HepG2 (cell line): ENCODE measurements around the gene SLC35G2. TPM values are rescaled to one million over a fixed set of nuclear protein-coding genes. Genes with fewer than 3 reads are reported as not detected.
"Not testable (repeated sequence)": the region's sequence is repeated elsewhere in the genome, so short reads cannot be mapped to it uniquely, and the experiment has no call there.

Experiments used
- ATAC-seq: fragments of 200-7000 bp; cut with Tn5 transposase; 3 replicates; pipeline ENCODE4 v1.9.1; 2020; ENCODE audit warnings: mild to moderate bottlenecking, moderate library complexity
- BruUV-seq: library from RNA; stranded (reverse); fragments of 400-500 nt; replicated peaks from 2 replicates; lab custom pipeline; 2021; lab: Mats Ljungman, UMichigan
- CTCF ChIA-PET: fragments of 300-600 bp; formaldehyde crosslinking; extraction: SDS; loops from one replicate; lab custom pipeline; 2021; ENCODE audit warnings: low total read pairs, inconsistent platforms, low intra/inter-chr PET ratio; lab: Yijun Ruan, JAX
- POLR2A ChIA-PET: fragments of 350-600 bp; sonication (Branson Sonifier 250); formaldehyde crosslinking; loops from one replicate; lab custom pipeline; 2020; ENCODE audit warnings: antibody characterized with exemption, inconsistent platforms; lab: Yijun Ruan, JAX
- DNase-seq: peaks from one replicate; pipeline ENCODE4 v3.0.0-alpha.2; 2015; ENCODE audit warnings: low spot score
- FAIRE-seq: peaks from 3 replicates; lab custom pipeline; 2011; peaks lifted over from hg19 to GRCh38; lab: Jason Lieb, UNC
- H2AFZ ChIP-seq: one replicate; pipeline ENCODE4 v1.6.1; 2011; ENCODE audit warnings: low read length, inconsistent platforms
- H3K27ac ChIP-seq: fragments of 300-600 bp; 3 replicates; pipeline ENCODE4 v1.8.0; 2011; ENCODE audit warnings: mixed run types, mild to moderate bottlenecking, mixed read lengths, low read length, inconsistent platforms; ENCODE audit not compliant: insufficient read depth; ENCODE audit errors: extremely low read length
- H3K27me3 ChIP-seq, 2 experiments: fragments of 200-600 bp in 1 of 2; 2 replicates in 1 of 2; 3 replicates in 1 of 2; pipeline versions ENCODE4 v1.6.0 to v1.8.0; 2011; ENCODE audit warnings: low read length in 2 of 2, mild to moderate bottlenecking in 2 of 2, moderate library complexity in 2 of 2, inconsistent platforms in 1 of 2; ENCODE audit not compliant: insufficient read depth in 2 of 2, control insufficient read depth in 1 of 2
- H3K36me3 ChIP-seq, 2 experiments: fragments of 200-600 bp in 1 of 2; replicated peaks in 1 of 2; 2 replicates in 1 of 2; 3 replicates in 1 of 2; pipeline versions ENCODE4 v1.5.1 to v1.8.0; 2011; ENCODE audit warnings: low read length in 2 of 2, inconsistent platforms in 1 of 2; ENCODE audit not compliant: insufficient read depth in 2 of 2, control insufficient read depth in 1 of 2
- H3K4me1 ChIP-seq: 2 replicates; pipeline ENCODE4 v1.5.1; 2012; ENCODE audit warnings: low read length, inconsistent platforms; ENCODE audit not compliant: insufficient read depth
- H3K4me2 ChIP-seq: 2 replicates; pipeline ENCODE4 v1.6.0; 2011; ENCODE audit warnings: low read depth, low read length, inconsistent platforms
- H3K4me3 ChIP-seq, 3 experiments: fragments of 200-600 bp in 1 of 3; sonication (generic), shearing (Covaris generic) in 1 of 3; replicated peaks in 1 of 3; 2 replicates each; pipeline ENCODE4 v1.5.1; 2011 to 2016; ENCODE audit warnings: low read length in 3 of 3, inconsistent platforms in 2 of 3, low read depth in 2 of 3, mild to moderate bottlenecking in 2 of 3, control low read depth in 1 of 3, mixed read lengths in 1 of 3; ENCODE audit not compliant: insufficient read depth in 1 of 3
- H3K79me2 ChIP-seq: one replicate; pipeline ENCODE4 v1.6.1; 2011; ENCODE audit warnings: low read length, inconsistent platforms; ENCODE audit not compliant: insufficient read depth
- H3K9ac ChIP-seq: 2 replicates; pipeline ENCODE4 v1.6.0; 2011; ENCODE audit warnings: mild to moderate bottlenecking, low read depth, low read length, inconsistent platforms; ENCODE audit not compliant: insufficient read depth
- H3K9me3 ChIP-seq: 2 replicates; pipeline ENCODE4 v1.5.1; 2012; ENCODE audit warnings: mild to moderate bottlenecking, low read length
- H4K20me1 ChIP-seq: 2 replicates; pipeline ENCODE4 v1.6.0; 2011; ENCODE audit warnings: inconsistent platforms, mild to moderate bottlenecking, low read length, moderate library complexity; ENCODE audit not compliant: insufficient read depth
- ARNT2 ChIP-seq: sonication (generic); formaldehyde crosslinking; IDR thresholded peaks from 2 replicates; pipeline ENCODE4 v1.8.0; 2022; ENCODE audit warnings: mild to moderate bottlenecking, low read depth, missing genetic modification reagents, moderate library complexity
- HMGA1 ChIP-seq: sonication (generic); formaldehyde crosslinking; conservative IDR thresholded peaks from 2 replicates; pipeline ENCODE4 v1.4.0; 2020; ENCODE audit warnings: missing genetic modification reagents
- HNF4G ChIP-seq, 2 experiments: sonication (generic) in 1 of 2; formaldehyde crosslinking in 1 of 2; IDR thresholded peaks; 2 replicates each; pipeline versions ENCODE4 v1.4.0 to v1.6.1; 2011 to 2020; ENCODE audit warnings: borderline replicate concordance in 2 of 2, low read depth in 2 of 2, mild to moderate bottlenecking in 2 of 2, low read length in 1 of 2, missing genetic modification reagents in 1 of 2, moderate library complexity in 1 of 2
- HOXA5 ChIP-seq: sonication (generic); formaldehyde crosslinking; IDR thresholded peaks from 2 replicates; pipeline ENCODE4 v1.4.0; 2020; ENCODE audit warnings: missing genetic modification reagents
- ZNF841 ChIP-seq: sonication (generic); formaldehyde crosslinking; IDR thresholded peaks from 2 replicates; pipeline ENCODE4 v1.8.1; 2023; ENCODE audit warnings: missing genetic modification reagents, borderline replicate concordance
- WGBS: methylation state at CpG from one replicate; pipeline ENCODE4 v1.1.6; 2017; ENCODE audit warnings: low lambda C conversion rate; 5-methylcytosine and 5-hydroxymethylcytosine counted together
- in situ Hi-C: cut with HindIII; loops from 2 replicates; pipeline ENCODE4 v1.10.0; 2017; ENCODE audit warnings: low pct_unique_long_range_greater_than_20kb; ENCODE audit not compliant: extremely low pct_ligation_motif_present
- intact Hi-C: fragments of 100-400 bp; cut with micrococcal nuclease; formaldehyde crosslinking; loops from one replicate; pipeline ENCODE4 v1.10.0; 2022; ENCODE audit not compliant: unreplicated experiment
- polyA plus RNA-seq, 8 experiments: library from polyadenylated mRNA; depleted of rRNA in 3 of 8; stranded (reverse) in 7 of 8; unstranded in 1 of 8; fragments of >200 nt; fragmentation: Illumina TruSeq in 4 of 8; extraction: Trizol in 4 of 8; gene quantifications; 2 replicates each; pipeline versions ENCODE4 v1.2.1 to v1.2.3, GENCODE V29; 2011 to 2016; ENCODE audit warnings: low read depth in 4 of 8, missing spikeins in 1 of 8, mixed read lengths in 1 of 8; ENCODE audit not compliant: insufficient read depth in 1 of 8
- total RNA-seq, 5 experiments: library from RNA; depleted of rRNA; stranded (reverse); fragments of >200 nt; fragmentation: Illumina TruSeq; extraction: Trizol; gene quantifications; 2 replicates each; pipeline ENCODE4 v1.2.3, GENCODE V29; 2016; ENCODE audit warnings: low read depth in 1 of 5

SLC35G2 gene
- total and polyA plus RNA-seq, 2 of the 13 experiments (the other 11 are each of a cell fraction or from before 2014, with no cell fraction given) = 7.6 to 10.3 TPM

DNA sequence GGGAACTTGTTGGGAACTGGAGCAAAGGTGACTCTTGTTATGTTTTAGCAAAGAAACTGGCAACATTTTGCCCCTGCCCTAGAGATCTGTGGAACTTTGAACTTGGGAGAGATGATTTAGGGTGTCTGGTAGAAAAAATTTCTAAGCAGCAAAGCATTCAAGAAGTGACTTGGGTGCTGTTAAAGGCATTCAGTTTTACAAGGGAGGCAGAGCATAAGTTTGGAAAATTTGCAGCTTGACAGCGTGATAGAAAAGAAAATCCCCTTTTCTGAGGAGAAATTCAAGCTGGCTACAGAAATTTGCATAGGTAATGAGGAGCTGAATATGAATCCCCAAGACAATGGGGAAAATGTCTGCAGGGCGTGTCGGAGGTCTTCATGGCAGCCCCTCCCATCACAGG lies 53.3 kb downstream of the SLC35G2 start:
- Histone ChIP-seq H4K20me1 (peaks cover 20% of the 10 kb centered on the region), H3K4me1 (peaks cover 57% of the 10 kb centered on the region), H3K79me2 (peaks cover 83% of the 10 kb centered on the region)
- WGBS = 100% methylated on average over 3 of the region's 3 CpGs
- H3K27me3 ChIP-seq, CTCF ChIA-PET, intact Hi-C loops, FAIRE-seq, H2AFZ ChIP-seq, ATAC-seq, H3K27ac ChIP-seq, H3K4me3 ChIP-seq, in situ Hi-C loops, H3K9ac ChIP-seq, H3K36me3 ChIP-seq, BruUV-seq, DNase-seq, H3K4me2 ChIP-seq, H3K9me3 ChIP-seq: not testable (repeated sequence)
- TF ChIP-seq ZNF841 = peak; percentile 93
- POLR2A ChIA-PET = interaction anchor here (2.0 kb wide), 1 partner anchor 10 kb away, joined by 6 read pairs; the partner anchor contains the start of gene NCK1

- H3K4me3 ChIP-seq, POLR2A ChIA-PET, intact Hi-C loops, DNase-seq, H3K36me3 ChIP-seq, CTCF ChIA-PET, BruUV-seq, H3K9ac ChIP-seq, H3K4me2 ChIP-seq, ATAC-seq, H2AFZ ChIP-seq, H3K27me3 ChIP-seq, H3K27ac ChIP-seq, in situ Hi-C loops, FAIRE-seq, H3K9me3 ChIP-seq: not testable (repeated sequence)
- 96% methylated on average over 2 of the region's 2 CpGs for WGBS
- Histone ChIP-seq H3K4me1 (peaks cover 16% of the 10 kb centered on the region), H3K79me2 (peaks cover 71% of the 10 kb centered on the region), H4K20me1 (peaks cover 11% of the 10 kb centered on the region)
Measured at GRCh38 chr3:136879510-136879909, 60.6 kb downstream of the SLC35G2 start.

DNA sequence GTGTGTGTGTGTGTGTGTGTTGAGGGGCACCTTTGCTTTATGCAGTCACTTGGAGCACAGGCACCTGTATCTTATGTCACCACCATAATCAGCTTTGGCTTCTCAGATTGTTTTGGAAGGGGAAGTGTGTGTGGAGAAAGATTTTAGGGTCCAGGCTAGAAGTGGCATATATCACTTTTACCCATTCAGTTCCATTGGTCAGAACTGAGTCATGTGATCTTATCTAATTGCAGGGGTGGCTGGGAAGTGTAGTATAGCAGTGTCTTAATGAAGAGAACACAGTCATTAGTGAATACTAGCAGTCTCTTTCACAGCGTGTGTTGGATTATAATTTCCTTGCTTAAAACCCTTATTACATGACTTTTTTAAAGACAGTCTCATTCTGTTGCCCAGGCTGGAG lies 63.6 kb downstream of the SLC35G2 start:
- POLR2A ChIA-PET = no interaction called here
- BruUV-seq = no TSS peak
- no peak overlapping the region for H3K27ac ChIP-seq
- H3K79me2 ChIP-seq = peaks cover 81% of the 10 kb centered on the region
- H3K4me2 ChIP-seq = no peak overlapping the region
- FAIRE-seq = no peak
- H3K36me3 ChIP-seq = no peaks in the 10 kb centered on the region
- WGBS = 95% methylated on average over 1 of the region's 1 CpG
- H2AFZ ChIP-seq = no peak overlapping the region
- CTCF ChIA-PET = no interaction called here
- ATAC-seq = no peak
- in situ Hi-C loops (no loop called here), intact Hi-C loops (no loop called here)
- no peak for DNase-seq
- no peaks in the 10 kb centered on the region for H3K9me3 ChIP-seq
- H3K4me3 ChIP-seq = no peak overlapping the region
- H3K9ac ChIP-seq = no peak overlapping the region
- H3K4me1 ChIP-seq = peaks cover 8% of the 10 kb centered on the region; the same call in 1 of the 2 replicates
- peaks cover 7% of the 10 kb centered on the region; the same call in 1 of the 2 replicates for H4K20me1 ChIP-seq
- no peaks in the 10 kb centered on the region for H3K27me3 ChIP-seq
- TF ChIP-seq HMGA1 (no peak), ARNT2 (CRISPR knock-in tag) (no peak), HNF4G (IDR thresholded peaks at IDR 0.05; ENCODE audit: borderline replicate concordance, low read depth, low read length) (no peak), HNF4G (CRISPR knock-in tag; IDR thresholded peaks at IDR 0.05; ENCODE audit: borderline replicate concordance, low read depth) (no peak), HOXA5 (CRISPR knock-in tag) (no peak)
